K562 (cell line): ENCODE results near the gene ABR. TPM values are rescaled to one million over a fixed set of nuclear protein-coding genes. Genes with fewer than 3 reads are reported as not detected.
A peak's percentile ranks its signal among the peaks of the same experiment; 100 is the strongest.

Experiments
- ATAC-seq: fragments of 200-7000 bp; cut with Tn5 transposase; 3 replicates; pipeline ENCODE4 v1.9.1; 2020; ENCODE audit warnings: moderate library complexity
- BruUV-seq: library from RNA; stranded (reverse); fragments of 400-500 nt; replicated peaks from 2 replicates; lab custom pipeline; 2021; lab: Mats Ljungman, UMichigan
- CTCF ChIA-PET: fragments of 300-600 bp; formaldehyde crosslinking; extraction: SDS; loops from one replicate; lab custom pipeline; 2021; ENCODE audit warnings: low intra/inter-chr PET ratio; lab: Yijun Ruan, JAX
- POLR2A ChIA-PET: fragments of 300-600, 350-650 bp; sonication (Branson Sonifier 250); formaldehyde crosslinking; extraction: SDS; loops from one replicate; lab custom pipeline; 2021; ENCODE audit warnings: antibody characterized with exemption, inconsistent platforms; lab: Yijun Ruan, JAX
- DNase-seq, 4 experiments: peaks; one replicate each; pipeline versions ENCODE4 v3.0.0 to v3.0.0-alpha.2; 2011 to 2018; ENCODE audit warnings: low spot score in 3 of 4, mixed read lengths in 3 of 4; ENCODE audit errors: extremely low read depth in 1 of 4
- FAIRE-seq: peaks from 2 replicates; lab custom pipeline; 2011; peaks lifted over from hg19 to GRCh38; lab: Jason Lieb, UNC
- H2AFZ ChIP-seq: 2 replicates; pipeline ENCODE4 v1.6.0; 2011; ENCODE audit warnings: low read depth, low read length, control low read depth, inconsistent platforms
- H3K27ac ChIP-seq: fragments of 200-600 bp; 3 replicates; pipeline ENCODE4 v1.8.0; 2011; ENCODE audit warnings: low read depth, mild to moderate bottlenecking, control low read depth, inconsistent platforms, low read length, moderate library complexity, mixed read lengths; ENCODE audit errors: extremely low read depth
- H3K27me3 ChIP-seq, 2 experiments: fragments of 300-600 bp in 1 of 2; 2 replicates in 1 of 2; 3 replicates in 1 of 2; pipeline versions ENCODE4 v1.6.0 to v1.8.0; 2011; ENCODE audit warnings: inconsistent platforms in 2 of 2, low read length in 2 of 2, mild to moderate bottlenecking in 1 of 2, mixed read lengths in 1 of 2, moderate library complexity in 1 of 2; ENCODE audit not compliant: control insufficient read depth in 2 of 2, insufficient read depth in 2 of 2
- H3K36me3 ChIP-seq: fragments of 300-600 bp; 3 replicates; pipeline ENCODE4 v1.8.0; 2011; ENCODE audit warnings: mild to moderate bottlenecking, low read length, inconsistent platforms; ENCODE audit not compliant: control insufficient read depth, insufficient read depth
- H3K4me1 ChIP-seq, 2 experiments: fragments of 200-600 bp in 1 of 2; replicated peaks in 1 of 2; 2 replicates in 1 of 2; 3 replicates in 1 of 2; pipeline versions ENCODE4 v1.5.1 to v1.8.0; 2011; ENCODE audit warnings: inconsistent platforms in 2 of 2, low read length in 2 of 2, mild to moderate bottlenecking in 1 of 2, mixed read lengths in 1 of 2, moderate library complexity in 1 of 2; ENCODE audit not compliant: control insufficient read depth in 2 of 2, insufficient read depth in 2 of 2
- H3K4me2 ChIP-seq: 2 replicates; pipeline ENCODE4 v1.6.1; 2011; ENCODE audit warnings: low read length, control low read depth, inconsistent platforms, mixed read lengths; ENCODE audit not compliant: insufficient read depth
- H3K4me3 ChIP-seq: fragments of 200-600 bp; sonication (generic), shearing (Covaris generic); 2 replicates; pipeline ENCODE4 v1.5.1; 2016; ENCODE audit warnings: control low read depth, inconsistent platforms
- H3K79me2 ChIP-seq: fragments of 200-600 bp; 3 replicates; pipeline ENCODE4 v1.8.0; 2011; ENCODE audit warnings: low read length, inconsistent platforms; ENCODE audit not compliant: control insufficient read depth, insufficient read depth
- H3K9ac ChIP-seq, 2 experiments: 2 replicates each; pipeline versions ENCODE4 v1.6.0 to v1.6.1; 2011; ENCODE audit warnings: low read depth in 2 of 2, low read length in 2 of 2, control low read depth in 1 of 2, inconsistent platforms in 1 of 2, mild to moderate bottlenecking in 1 of 2, mixed read lengths in 1 of 2; ENCODE audit not compliant: insufficient read depth in 1 of 2
- H3K9me1 ChIP-seq: one replicate; pipeline ENCODE4 v1.6.0; 2011; ENCODE audit warnings: inconsistent platforms, mild to moderate bottlenecking, low read length, moderate library complexity; ENCODE audit not compliant: control insufficient read depth, insufficient read depth
- H3K9me3 ChIP-seq: replicated peaks from 2 replicates; pipeline ENCODE4 v1.5.1; 2011; ENCODE audit warnings: low read depth, low read length, inconsistent platforms; ENCODE audit not compliant: control insufficient read depth, insufficient read depth
- H4K20me1 ChIP-seq: replicated peaks from 2 replicates; pipeline ENCODE4 v1.6.1; 2011; ENCODE audit warnings: low read length, inconsistent platforms, mixed read lengths; ENCODE audit not compliant: control insufficient read depth, insufficient read depth
- BCOR ChIP-seq: fragments of 450-650 bp; IDR thresholded peaks from 2 replicates; pipeline ENCODE4 v1.6.1; 2016
- CEBPB ChIP-seq: fragments of 450-650 bp; IDR thresholded peaks from 2 replicates; pipeline ENCODE4 v1.6.1; 2016; ENCODE audit warnings: missing genetic modification characterization, missing compliant biosample characterization
- ELF4 ChIP-seq: fragments of 450-650 bp; formaldehyde crosslinking; IDR thresholded peaks from 2 replicates; pipeline ENCODE4 v1.4.0; 2022; ENCODE audit warnings: missing genetic modification characterization
- KDM1A ChIP-seq, 2 experiments: fragments of 450-650 bp; IDR thresholded peaks; 2 replicates each; pipeline ENCODE4 v1.6.1; 2016; ENCODE audit warnings: mild to moderate bottlenecking in 2 of 2
- RCOR1 ChIP-seq, 2 experiments: IDR thresholded peaks; 2 replicates each; pipeline ENCODE4 v1.6.1; 2012; ENCODE audit warnings: low read depth in 2 of 2, low read length in 2 of 2, borderline replicate concordance in 1 of 2, improper control_type of control experiment in 1 of 2
- ZZZ3 ChIP-seq: fragments of 450-650 bp; IDR thresholded peaks from 2 replicates; pipeline ENCODE4 v1.6.1; 2016; ENCODE audit warnings: antibody characterized with exemption, mild to moderate bottlenecking, moderate library complexity
- WGBS: fragments of 100-300 bp; shearing (Covaris generic); methylation state at CpG from one replicate; pipeline ENCODE4 v1.1.6; 2016; ENCODE audit warnings: low coverage, mixed read lengths; ENCODE audit not compliant: insufficient coverage; ENCODE audit errors: missing lambda C conversion rate; 5-methylcytosine and 5-hydroxymethylcytosine counted together
- in situ Hi-C: fragments of 300-500 bp; cut with MboI; formaldehyde crosslinking; loops from 4 replicates; pipeline ENCODE4 v1.15.0; 2018; ENCODE audit warnings: inconsistent platforms, mixed read lengths
- intact Hi-C: fragments of 100-400 bp; cut with micrococcal nuclease; formaldehyde crosslinking; loops from 2 replicates; pipeline ENCODE4 v1.14.2; 2022
- polyA plus RNA-seq, 8 experiments: library from polyadenylated mRNA; depleted of rRNA in 4 of 8; stranded (reverse) in 5 of 8; unstranded in 3 of 8; fragments of >200 nt; fragmentation: Nextera tagmentation in 2 of 8; fragmentation: Illumina TruSeq in 1 of 8; extraction: Ambion mirVana in 2 of 8; extraction: Trizol in 1 of 8; gene quantifications; 2 replicates each; pipeline versions ENCODE4 v1.2.1 to v1.2.3, GENCODE V29; 2011 to 2014; ENCODE audit warnings: inconsistent platforms in 1 of 8, missing spikeins in 1 of 8
- total RNA-seq, 7 experiments: library from RNA; depleted of rRNA in 6 of 7; stranded (reverse); fragments of >200 nt in 6 of 7; fragmentation: Illumina TruSeq in 2 of 7; extraction: Trizol in 2 of 7; gene quantifications; 2 replicates each; pipeline versions ENCODE4 v1.2.1 to v1.2.3, GENCODE V29; 2011 to 2021; ENCODE audit warnings: low replicate concordance in 1 of 7
- TF ChIP-seq, protein P1 (sequence below): fragments of 250-450 bp; sonication (Bioruptor Pico); IDR thresholded peaks from 2 replicates; pipeline ENCODE4 v1.5.0; 2022; ENCODE audit warnings: mild to moderate bottlenecking

The ABR gene
- total and polyA plus RNA-seq, 9 of the 15 experiments (the other 6 are each of a cell fraction or from before 2014, with no cell fraction given) = 0.07 to 1.6 (median 0.37) TPM; not detected in 1

DNA sequence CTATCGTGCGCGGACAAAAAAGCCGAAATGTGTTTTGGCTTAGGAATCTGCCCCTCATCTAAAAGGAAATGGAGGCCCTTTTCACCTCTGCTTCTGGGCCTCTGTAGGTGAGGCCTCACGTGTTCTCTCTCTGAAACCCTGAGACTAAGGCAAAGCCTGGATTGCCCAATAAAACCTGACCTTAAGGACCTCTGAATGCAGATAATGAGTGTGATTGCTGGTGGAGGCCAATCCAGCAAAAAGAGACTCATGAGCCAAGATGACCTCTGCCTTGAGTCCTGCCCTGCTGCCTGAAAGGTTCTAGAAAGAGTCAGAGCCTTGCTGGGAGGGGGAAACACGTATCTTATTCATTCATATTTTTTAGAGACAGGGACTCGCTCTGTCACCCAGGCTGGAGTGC, 44.5 kb upstream of the ABR start:
- ChIA-PET POLR2A (no interaction called here), CTCF (no interaction called here)
- no peaks in the 10 kb centered on the region for H3K9me3 ChIP-seq
- no peak overlapping the region for H3K27ac ChIP-seq
- BruUV-seq = no TSS peak
- H3K79me2 ChIP-seq = no peaks in the 10 kb centered on the region
- no peak overlapping the region for H3K9ac ChIP-seq
- H3K27me3 ChIP-seq = peaks cover 8 to 39% of the 10 kb centered on the region in 2 experiments; a peak in 4 of 5 replicates
- intact Hi-C loops (no loop called here), in situ Hi-C loops (no loop called here)
- FAIRE-seq (no peak), DNase-seq (no peak), ATAC-seq (no peak)
- no peak overlapping the region for H3K4me3 ChIP-seq
- H3K4me2 ChIP-seq = no peak overlapping the region
- WGBS = 15% methylated on average over 7 of the region's 7 CpGs
- H3K36me3 ChIP-seq = no peaks in the 10 kb centered on the region
- H4K20me1 ChIP-seq = no peaks in the 10 kb centered on the region
- no peaks in the 10 kb centered on the region for H3K9me1 ChIP-seq
- 0 out of 2 replicates have a peak, but pooled peaks have one; percentile 18 for TF ChIP-seq CEBPB (tag)
- TF ChIP-seq ELF4 (CRISPR knock-in tag) = no peak
- TF ChIP-seq RCOR1 (IDR thresholded peaks at IDR 0.05; ENCODE audit: borderline replicate concordance in 1 of 2, low read depth in 2 of 2, low read length in 2 of 2) = 0 out of 4 replicates have a peak, but pooled peaks of 1 of the 2 experiments have one; percentile 13
- TF ChIP-seq KDM1A (IDR thresholded peaks at IDR 0.05) = peak in 1 of 2 experiments; percentile 59; a peak in 1 of 4 replicates
- peaks cover 0 to 12% of the 10 kb centered on the region in 2 experiments; a peak in 2 of 5 replicates for H3K4me1 ChIP-seq
- no peak overlapping the region for H2AFZ ChIP-seq

DNA sequence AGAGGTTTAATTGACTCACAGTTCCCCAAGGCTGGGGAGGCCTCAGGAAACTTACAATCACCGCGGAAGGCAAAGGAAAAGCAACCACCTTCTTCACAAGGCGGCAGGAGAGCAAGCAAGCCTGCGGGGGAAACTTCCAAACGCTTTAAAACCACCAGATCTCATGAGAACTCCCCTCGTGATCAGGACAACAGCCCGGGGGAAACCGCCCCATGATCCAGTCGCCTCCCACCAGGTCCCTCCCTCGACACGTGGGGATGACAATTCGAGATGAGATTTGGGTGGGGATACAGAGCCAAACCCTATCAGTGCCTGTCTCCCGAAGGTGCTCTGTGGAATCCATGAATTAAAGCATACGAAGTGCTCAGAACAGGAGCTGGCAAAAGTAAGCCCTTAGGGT, 43.9 kb upstream of the ABR start:
- FAIRE-seq (peak; percentile 56), ATAC-seq (no peak), DNase-seq (no peak)
- CTCF ChIA-PET = no interaction called here
- Histone ChIP-seq H3K27ac (no peak overlapping the region), H3K4me1 (peaks cover 0 to 6% of the 10 kb centered on the region in 2 experiments; a peak in 2 of 5 replicates), H3K4me3 (no peak overlapping the region), H3K79me2 (no peaks in the 10 kb centered on the region), H3K9me1 (no peaks in the 10 kb centered on the region), H3K9ac (no peak overlapping the region), H2AFZ (no peak overlapping the region), H4K20me1 (no peaks in the 10 kb centered on the region), H3K4me2 (no peak overlapping the region), H3K27me3 (peaks cover 8 to 37% of the 10 kb centered on the region in 2 experiments; a peak in 4 of 5 replicates), H3K36me3 (no peaks in the 10 kb centered on the region), H3K9me3 (no peaks in the 10 kb centered on the region)
- in situ Hi-C loops = no loop called here
- 7% methylated on average over 10 of the region's 14 CpGs for WGBS
- intact Hi-C loops = no loop called here
- no TSS peak for BruUV-seq
- POLR2A ChIA-PET = no interaction called here
- TF ChIP-seq ZZZ3 = no peak
- TF ChIP-seq BCOR = no peak
- TF ChIP-seq, protein P1, sequence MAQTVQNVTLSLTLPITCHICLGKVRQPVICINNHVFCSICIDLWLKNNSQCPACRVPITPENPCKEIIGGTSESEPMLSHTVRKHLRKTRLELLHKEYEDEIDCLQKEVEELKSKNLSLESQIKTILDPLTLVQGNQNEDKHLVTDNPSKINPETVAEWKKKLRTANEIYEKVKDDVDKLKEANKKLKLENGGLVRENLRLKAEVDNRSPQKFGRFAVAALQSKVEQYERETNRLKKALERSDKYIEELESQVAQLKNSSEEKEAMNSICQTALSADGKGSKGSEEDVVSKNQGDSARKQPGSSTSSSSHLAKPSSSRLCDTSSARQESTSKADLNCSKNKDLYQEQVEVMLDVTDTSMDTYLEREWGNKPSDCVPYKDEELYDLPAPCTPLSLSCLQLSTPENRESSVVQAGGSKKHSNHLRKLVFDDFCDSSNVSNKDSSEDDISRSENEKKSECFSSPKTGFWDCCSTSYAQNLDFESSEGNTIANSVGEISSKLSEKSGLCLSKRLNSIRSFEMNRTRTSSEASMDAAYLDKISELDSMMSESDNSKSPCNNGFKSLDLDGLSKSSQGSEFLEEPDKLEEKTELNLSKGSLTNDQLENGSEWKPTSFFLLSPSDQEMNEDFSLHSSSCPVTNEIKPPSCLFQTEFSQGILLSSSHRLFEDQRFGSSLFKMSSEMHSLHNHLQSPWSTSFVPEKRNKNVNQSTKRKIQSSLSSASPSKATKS (CRISPR knock-in tag) = no peak
